Memory B cell (primary cell): Measurements from ENCODE around the gene SCYGR4.
"Not testable (repeated sequence)": the region's sequence is repeated elsewhere in the genome, so short reads cannot be mapped to it uniquely, and the experiment has no call there.

ENCODE experiments used
- ATAC-seq: fragments of 150-1000 bp; cut with Tn5 transposase; 2 replicates; pipeline ENCODE4 v1.10.0; 2021; ENCODE audit warnings: low read depth, mild to moderate bottlenecking, moderate library complexity
- DNase-seq, 2 donors: peaks; one replicate each; pipeline ENCODE4 v3.0.0; 2022; ENCODE audit warnings: low spot score in 2 of 2
- H3K27ac Mint-ChIP-seq: one replicate; pipeline ENCODE4 v1.8.0; 2022; ENCODE audit warnings: mild to moderate bottlenecking, moderate library complexity, mixed read lengths
- H3K27me3 Mint-ChIP-seq: one replicate; pipeline ENCODE4 v1.8.0; 2022; ENCODE audit warnings: mixed read lengths
- H3K36me3 Mint-ChIP-seq: one replicate; pipeline ENCODE4 v1.8.0; 2022; ENCODE audit warnings: mild to moderate bottlenecking, mixed read lengths
- H3K4me1 Mint-ChIP-seq: one replicate; pipeline ENCODE4 v1.8.0; 2022; ENCODE audit warnings: mixed read lengths
- H3K4me3 Mint-ChIP-seq: one replicate; pipeline ENCODE4 v1.8.0; 2022; ENCODE audit warnings: mild to moderate bottlenecking, moderate library complexity, mixed read lengths
- H3K9me3 Mint-ChIP-seq: one replicate; pipeline ENCODE4 v1.8.0; 2022; ENCODE audit warnings: mixed read lengths

Gene SCYGR4, protein sequence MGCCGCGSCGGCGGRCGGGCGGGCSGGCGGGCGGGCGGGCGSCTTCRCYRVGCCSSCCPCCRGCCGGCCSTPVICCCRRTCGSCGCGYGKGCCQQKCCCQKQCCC

DNA sequence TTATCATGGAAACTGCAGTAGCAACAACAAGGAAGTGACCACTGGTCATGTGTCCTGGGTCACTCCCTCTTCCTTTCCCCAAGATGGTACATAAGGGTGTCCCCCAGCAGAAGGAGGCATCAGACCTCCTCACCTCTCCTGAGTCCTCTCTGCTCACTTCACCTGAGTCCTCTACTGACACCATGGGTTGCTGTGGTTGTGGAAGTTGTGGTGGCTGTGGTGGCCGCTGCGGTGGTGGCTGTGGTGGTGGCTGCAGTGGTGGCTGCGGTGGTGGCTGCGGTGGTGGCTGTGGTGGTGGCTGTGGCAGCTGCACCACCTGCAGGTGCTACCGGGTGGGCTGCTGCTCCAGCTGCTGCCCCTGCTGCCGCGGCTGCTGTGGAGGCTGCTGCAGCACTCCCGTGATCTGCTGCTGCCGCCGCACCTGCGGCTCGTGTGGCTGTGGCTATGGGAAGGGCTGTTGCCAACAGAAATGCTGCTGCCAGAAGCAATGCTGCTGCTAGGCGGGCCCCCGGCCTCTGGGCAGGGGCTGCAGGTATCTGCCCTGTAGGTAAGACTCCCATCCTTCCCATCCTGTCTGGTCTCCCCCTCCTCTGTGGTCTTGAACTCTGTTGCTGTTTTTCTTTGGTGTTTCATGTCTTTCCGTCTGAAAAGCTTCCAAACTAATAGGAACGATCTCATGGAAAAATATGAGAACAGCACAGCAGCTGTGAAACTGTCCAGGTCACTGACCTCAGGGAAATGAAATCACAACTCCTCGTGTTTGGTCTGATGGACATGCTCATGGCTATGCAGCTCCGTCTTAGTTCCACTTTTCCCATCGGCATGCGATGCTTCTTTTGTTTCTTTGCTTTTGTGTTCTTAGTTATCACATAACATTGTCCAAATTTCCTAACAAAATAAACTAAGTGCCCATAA is at the start of gene SCYGR4:
TSS of gene SCYGR4 (plus strand) at position 183 of the 915 bp plus-strand sequence. CDS start at position 183, 0 bp downstream.
- H3K9me3 Mint-ChIP-seq: no peaks in the 10 kb centered on the region
- ATAC-seq (no peak), DNase-seq (no peak)
- no peaks in the 10 kb centered on the region for H3K36me3 Mint-ChIP-seq
- H3K27me3 Mint-ChIP-seq: peaks cover 24% of the 10 kb centered on the region
- H3K4me1 Mint-ChIP-seq: no peaks in the 10 kb centered on the region
- no peak within 1 kb of the TSS for H3K4me3 Mint-ChIP-seq
- H3K27ac Mint-ChIP-seq: no peak within 1 kb of the TSS

DNA sequence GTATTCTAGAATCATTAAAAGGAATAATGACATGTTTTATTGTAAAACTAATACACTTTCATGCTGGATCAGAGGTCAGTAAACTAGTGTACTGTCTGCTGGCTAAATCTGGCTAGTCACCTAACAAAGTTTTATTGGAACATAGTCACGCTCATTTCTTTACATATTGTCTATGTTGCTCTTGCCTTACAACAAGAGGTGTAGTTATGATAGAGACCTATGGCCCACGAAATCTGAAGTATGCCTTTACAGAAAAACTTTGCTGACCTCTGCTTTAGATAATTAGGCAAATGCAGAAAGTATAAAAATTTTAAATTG is 48.5 kb upstream of the SCYGR4 start:
- no peaks in the 10 kb centered on the region for H3K27me3 Mint-ChIP-seq
- no peaks in the 10 kb centered on the region for H3K36me3 Mint-ChIP-seq

DNA sequence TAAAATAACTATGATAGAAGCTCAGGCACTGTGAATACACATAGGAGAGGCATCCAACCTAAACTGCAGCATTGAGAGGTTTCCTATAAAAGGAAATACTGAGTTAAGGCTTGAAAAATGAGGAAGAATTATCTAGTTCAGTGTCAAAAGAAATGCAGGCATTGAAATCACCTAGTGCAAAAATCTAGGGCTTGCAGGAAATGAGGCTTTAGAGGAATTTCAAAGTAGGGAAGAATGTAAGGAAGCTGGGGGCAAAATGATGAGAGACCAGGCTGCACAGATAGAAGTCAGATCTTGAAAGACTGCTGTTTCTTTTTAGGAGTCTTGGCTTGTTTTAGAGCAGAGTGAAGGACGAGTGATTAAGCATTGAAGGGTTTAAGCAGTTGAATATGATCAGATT is 46.7 kb upstream of the SCYGR4 start:
- Mint-ChIP-seq H3K36me3 (no peaks in the 10 kb centered on the region), H3K9me3 (no peaks in the 10 kb centered on the region), H3K4me3 (no peak overlapping the region), H3K4me1 (peaks cover 6% of the 10 kb centered on the region), H3K27ac (peak overlapping the region; percentile 0), H3K27me3 (no peaks in the 10 kb centered on the region)
- DNase-seq: no peak
- ATAC-seq: no peak

More for the DNA sequence above, 48.5 kb upstream of the SCYGR4 start:
- Mint-ChIP-seq H3K4me3 (no peak overlapping the region), H3K9me3 (no peaks in the 10 kb centered on the region), H3K4me1 (peaks cover 6% of the 10 kb centered on the region), H3K27ac (no peak overlapping the region)
- no peak for DNase-seq
- ATAC-seq: no peak

DNA sequence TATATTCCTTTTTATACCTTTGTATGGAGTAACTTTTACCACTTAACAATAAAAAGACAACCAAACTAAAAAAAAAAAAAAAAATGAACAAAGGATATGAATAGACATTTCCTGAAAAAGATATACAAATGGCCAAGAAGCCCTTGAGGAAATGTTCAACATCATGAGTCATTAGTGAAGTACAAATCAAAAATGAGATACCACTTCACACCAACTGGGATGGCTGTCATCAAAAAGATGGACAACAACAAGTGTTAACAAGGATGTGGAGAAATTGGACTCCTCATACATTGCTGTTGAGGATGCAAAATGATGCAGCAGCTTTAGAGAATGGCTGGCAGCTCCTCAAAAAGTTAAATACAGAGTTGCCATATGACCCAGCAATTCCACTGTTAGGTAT is 41.2 kb upstream of the SCYGR4 start:
- Mint-ChIP-seq H3K36me3 (no peaks in the 10 kb centered on the region), H3K27me3 (peaks cover 6% of the 10 kb centered on the region), H3K4me3 (no peak overlapping the region), H3K4me1 (no peaks in the 10 kb centered on the region), H3K9me3 (no peaks in the 10 kb centered on the region), H3K27ac (no peak overlapping the region)
- ATAC-seq: no peak
- no peak for DNase-seq

DNA sequence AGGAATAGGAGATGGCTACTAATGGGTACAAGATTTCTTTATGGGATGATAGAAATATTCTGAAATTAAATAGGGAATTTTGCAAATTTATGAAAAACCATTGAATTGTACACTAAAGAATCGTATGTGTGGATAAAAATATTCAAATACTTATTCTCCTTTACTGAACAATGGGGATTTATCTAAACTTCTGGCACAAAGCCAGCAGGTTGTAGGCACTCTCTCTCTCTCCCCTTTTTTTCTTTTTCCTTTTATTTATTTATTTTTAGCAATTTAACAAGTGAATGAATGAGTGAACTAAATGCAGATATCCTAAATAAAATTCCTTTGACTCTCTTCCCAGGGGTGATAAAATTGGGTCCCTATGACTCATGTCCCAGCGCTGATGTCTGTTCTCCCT is 40.5 kb upstream of the SCYGR4 start:
- no peak for DNase-seq
- H3K36me3 Mint-ChIP-seq: no peaks in the 10 kb centered on the region
- no peak overlapping the region for H3K27ac Mint-ChIP-seq
- H3K4me3 Mint-ChIP-seq: no peak overlapping the region
- peaks cover 9% of the 10 kb centered on the region for H3K27me3 Mint-ChIP-seq
- ATAC-seq: no peak
- H3K9me3 Mint-ChIP-seq: peaks cover 2% of the 10 kb centered on the region
- no peaks in the 10 kb centered on the region for H3K4me1 Mint-ChIP-seq

DNA sequence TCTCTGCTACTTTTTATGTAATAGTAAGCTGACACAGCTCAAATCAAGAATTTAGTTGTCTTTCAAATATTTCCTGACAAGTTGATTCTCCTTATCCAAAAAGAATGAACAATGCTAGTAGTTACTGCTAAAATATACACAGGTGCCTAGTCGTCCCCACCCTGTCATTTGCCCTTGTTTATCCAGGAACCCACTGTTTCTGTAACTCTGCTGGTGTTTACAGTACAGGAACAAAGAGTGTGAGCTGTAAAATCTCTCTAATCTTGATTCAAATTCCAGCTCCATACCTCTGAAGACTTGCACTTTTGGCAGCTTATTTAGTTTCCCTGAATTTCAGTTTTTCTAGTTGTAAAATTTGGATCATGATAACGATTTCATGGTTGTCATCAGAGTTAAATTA is 39.7 kb upstream of the SCYGR4 start:
- no peaks in the 10 kb centered on the region for H3K4me1 Mint-ChIP-seq
- peaks cover 11% of the 10 kb centered on the region for H3K27me3 Mint-ChIP-seq
- H3K4me3 Mint-ChIP-seq: no peak overlapping the region

DNA sequence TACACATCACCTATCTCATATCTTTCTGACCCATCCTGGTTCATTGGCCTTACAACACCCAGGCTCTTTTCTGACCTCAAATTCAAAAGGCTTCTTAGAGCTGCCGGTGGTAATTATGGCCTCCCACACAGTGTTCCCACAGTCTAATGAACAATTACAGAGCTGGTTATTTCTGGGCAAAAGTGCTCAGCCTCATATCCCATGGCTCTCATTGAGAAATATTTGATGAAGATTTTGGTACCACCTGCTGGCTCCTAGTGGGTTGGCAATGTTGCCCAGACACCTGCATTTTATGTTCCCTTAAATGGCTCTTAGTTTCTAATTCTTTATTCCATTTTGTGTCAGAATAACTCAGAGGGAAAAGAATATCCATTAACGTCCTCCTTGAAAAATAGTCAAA is 38.7 kb upstream of the SCYGR4 start:
- DNase-seq (no peak), ATAC-seq (no peak)
- Mint-ChIP-seq H3K36me3 (peaks cover 6% of the 10 kb centered on the region), H3K9me3 (peaks cover 9% of the 10 kb centered on the region), H3K4me3 (no peak overlapping the region), H3K4me1 (no peaks in the 10 kb centered on the region), H3K27ac (no peak overlapping the region), H3K27me3 (peaks cover 14% of the 10 kb centered on the region)

More for the DNA sequence above, 39.7 kb upstream of the SCYGR4 start:
- no peak overlapping the region for H3K27ac Mint-ChIP-seq
- DNase-seq (no peak), ATAC-seq (no peak)
- H3K9me3 Mint-ChIP-seq: peaks cover 7% of the 10 kb centered on the region
- H3K36me3 Mint-ChIP-seq: peaks cover 2% of the 10 kb centered on the region

DNA sequence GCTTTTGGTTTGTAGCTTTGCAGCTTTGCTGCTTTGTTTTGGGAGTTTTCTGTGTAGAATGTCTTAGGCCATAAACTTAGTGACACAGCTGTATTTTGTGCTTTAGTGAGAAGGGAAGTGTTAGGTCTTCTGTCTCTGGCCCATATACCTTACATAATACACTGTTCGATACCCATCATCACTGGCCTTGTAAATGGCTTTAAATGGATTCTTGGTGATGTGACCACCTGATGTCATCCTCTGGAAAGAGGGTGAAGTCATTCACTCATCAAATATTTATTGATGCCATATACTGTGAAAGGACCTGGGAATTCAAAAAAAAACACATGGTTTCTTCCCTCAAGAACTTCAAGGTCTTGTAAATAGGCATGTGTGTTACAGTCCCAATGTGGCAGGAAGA is 37.5 kb upstream of the SCYGR4 start:
- no peak for DNase-seq
- no peaks in the 10 kb centered on the region for H3K4me1 Mint-ChIP-seq
- no peak overlapping the region for H3K4me3 Mint-ChIP-seq
- H3K36me3 Mint-ChIP-seq: peaks cover 6% of the 10 kb centered on the region
- H3K27ac Mint-ChIP-seq: no peak overlapping the region
- peaks cover 9% of the 10 kb centered on the region for H3K9me3 Mint-ChIP-seq
- H3K27me3 Mint-ChIP-seq: peaks cover 14% of the 10 kb centered on the region
- no peak for ATAC-seq

DNA sequence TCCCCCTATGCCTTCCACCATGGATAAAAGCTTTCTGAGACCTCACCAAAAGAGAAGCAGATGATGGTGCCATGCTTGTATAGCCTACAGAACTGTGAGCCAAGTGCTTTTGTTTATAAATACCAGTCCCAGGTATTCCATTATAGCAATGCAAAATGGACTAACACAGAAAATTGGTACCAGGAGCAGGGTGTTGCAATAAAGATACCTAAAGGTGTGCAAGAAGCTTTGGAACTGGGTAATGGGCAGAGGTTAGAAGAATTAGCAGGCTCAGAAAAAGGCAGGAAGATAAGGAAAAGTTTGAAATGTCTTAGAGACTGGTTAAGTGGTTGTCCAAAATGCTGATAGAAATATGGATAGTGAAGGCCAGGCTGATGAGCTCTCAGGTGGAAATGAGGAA is 34.9 kb upstream of the SCYGR4 start:
- H3K4me1 Mint-ChIP-seq: no peaks in the 10 kb centered on the region
- DNase-seq: no peak
- H3K27me3 Mint-ChIP-seq: peaks cover 11% of the 10 kb centered on the region
- H3K27ac Mint-ChIP-seq: no peak overlapping the region
- peaks cover 9% of the 10 kb centered on the region for H3K9me3 Mint-ChIP-seq
- H3K36me3 Mint-ChIP-seq: peaks cover 6% of the 10 kb centered on the region
- H3K4me3 Mint-ChIP-seq: no peak overlapping the region
- ATAC-seq: no peak

DNA sequence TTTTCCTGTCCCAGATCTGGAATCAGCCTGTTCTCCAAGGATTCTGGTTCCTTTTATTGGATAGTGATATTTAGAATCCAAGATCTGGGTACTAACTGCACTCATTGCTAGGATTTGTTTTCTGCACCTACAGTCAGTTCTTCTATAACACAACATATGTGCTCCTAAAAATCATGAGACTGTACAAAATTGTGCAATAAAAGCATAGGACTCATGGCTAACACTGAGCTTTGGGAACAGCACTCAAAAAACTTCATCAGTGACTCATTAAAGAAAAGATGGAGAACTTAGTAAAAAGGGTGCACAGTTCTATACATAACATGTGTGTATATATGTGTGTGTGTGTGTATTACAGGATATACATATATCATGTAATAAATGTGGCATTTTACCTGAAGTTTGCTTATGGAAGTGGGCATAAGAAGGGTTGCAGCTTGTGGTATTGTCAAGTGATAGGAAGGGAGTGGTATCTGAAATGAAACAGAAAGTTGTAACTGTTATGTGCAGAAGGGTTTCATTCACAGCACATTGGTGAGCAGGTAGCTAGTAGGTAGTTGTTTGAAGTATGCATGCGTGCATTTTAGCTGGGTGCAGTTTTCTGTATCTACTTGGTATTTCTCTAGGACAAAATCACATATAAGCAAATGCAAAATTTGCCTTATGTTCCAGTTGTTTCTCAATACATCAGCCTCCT is 24.5 kb upstream of the SCYGR4 start:
- Mint-ChIP-seq H3K4me3 (no peak overlapping the region), H3K36me3 (no peaks in the 10 kb centered on the region), H3K27me3 (peaks cover 17% of the 10 kb centered on the region), H3K9me3 (no peaks in the 10 kb centered on the region), H3K27ac (no peak overlapping the region), H3K4me1 (peaks cover 2% of the 10 kb centered on the region)
- ATAC-seq (no peak), DNase-seq (no peak)

DNA sequence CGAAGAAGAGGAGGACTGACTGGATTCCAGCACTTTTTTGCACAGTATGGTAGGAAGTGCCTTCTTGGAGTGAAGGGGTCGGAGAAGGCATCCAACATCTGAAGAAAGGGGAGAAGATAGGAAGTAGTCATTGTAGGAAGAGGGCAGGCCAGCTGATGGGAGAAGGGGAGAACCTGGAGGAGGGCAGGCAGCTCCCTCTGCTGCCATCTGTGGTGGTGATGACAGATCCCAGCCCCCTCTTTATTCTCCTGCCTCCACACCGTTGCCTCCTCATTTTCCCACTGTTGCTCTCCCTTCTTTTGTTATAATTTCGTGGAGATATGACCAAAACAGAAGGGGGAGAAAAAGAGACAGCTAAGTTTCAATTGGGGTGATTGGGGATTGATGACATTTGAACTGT is 21.5 kb upstream of the SCYGR4 start:
- no peaks in the 10 kb centered on the region for H3K9me3 Mint-ChIP-seq
- peaks cover 2% of the 10 kb centered on the region for H3K4me1 Mint-ChIP-seq
- ATAC-seq: no peak
- H3K36me3 Mint-ChIP-seq: no peaks in the 10 kb centered on the region
- H3K27me3 Mint-ChIP-seq: peaks cover 21% of the 10 kb centered on the region
- H3K27ac Mint-ChIP-seq: no peak overlapping the region
- no peak for DNase-seq
- no peak overlapping the region for H3K4me3 Mint-ChIP-seq

DNA sequence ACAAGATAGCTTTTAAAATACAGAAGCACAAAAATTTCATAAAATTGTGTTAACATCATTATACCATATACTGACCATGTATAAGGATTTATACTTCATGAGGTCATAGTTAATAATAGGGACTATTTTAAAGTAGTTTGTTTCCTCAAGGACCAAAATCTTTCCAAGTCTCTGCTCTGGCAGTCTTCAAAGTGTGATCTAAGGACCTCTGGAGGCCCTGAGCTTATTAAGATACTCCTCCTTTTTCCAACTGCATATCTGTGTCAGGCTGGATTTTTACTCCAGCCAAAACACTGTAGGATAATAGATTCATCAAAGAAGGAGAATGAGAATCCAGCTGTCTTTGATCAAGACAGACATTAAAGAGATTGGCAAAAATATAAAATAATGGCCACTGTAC is 20.3 kb upstream of the SCYGR4 start:
- DNase-seq (no peak), ATAC-seq (no peak)
- H3K27me3 Mint-ChIP-seq: peaks cover 23% of the 10 kb centered on the region
- H3K9me3 Mint-ChIP-seq: no peaks in the 10 kb centered on the region
- H3K27ac Mint-ChIP-seq: no peak overlapping the region
- peaks cover 2% of the 10 kb centered on the region for H3K4me1 Mint-ChIP-seq
- no peak overlapping the region for H3K4me3 Mint-ChIP-seq
- no peaks in the 10 kb centered on the region for H3K36me3 Mint-ChIP-seq

DNA sequence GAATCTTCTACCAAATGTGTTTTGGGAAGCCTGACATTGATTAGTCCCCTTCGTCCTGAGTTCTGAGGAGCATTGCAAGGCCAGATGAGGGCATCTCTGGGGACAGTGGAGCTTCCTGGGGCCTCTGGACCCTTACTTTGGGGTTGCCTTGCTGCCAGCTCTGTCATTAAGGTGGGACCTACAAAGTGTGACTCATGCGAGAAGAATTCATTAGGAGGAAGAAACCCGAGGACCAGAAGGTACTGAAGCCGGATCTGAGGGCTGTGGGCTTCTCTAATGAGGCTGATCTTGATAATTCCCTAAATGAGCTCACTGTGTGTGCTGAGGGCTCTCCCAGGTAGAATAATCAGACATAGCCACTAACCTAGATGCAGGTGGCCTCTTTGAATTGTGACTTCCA is 19.3 kb upstream of the SCYGR4 start:
- H3K27ac Mint-ChIP-seq: no peak overlapping the region
- no peak for DNase-seq
- H3K4me3 Mint-ChIP-seq: no peak overlapping the region
- no peaks in the 10 kb centered on the region for H3K36me3 Mint-ChIP-seq
- H3K27me3 Mint-ChIP-seq: peaks cover 26% of the 10 kb centered on the region
- no peaks in the 10 kb centered on the region for H3K9me3 Mint-ChIP-seq
- ATAC-seq: no peak
- peaks cover under 1% of the 10 kb centered on the region for H3K4me1 Mint-ChIP-seq

DNA sequence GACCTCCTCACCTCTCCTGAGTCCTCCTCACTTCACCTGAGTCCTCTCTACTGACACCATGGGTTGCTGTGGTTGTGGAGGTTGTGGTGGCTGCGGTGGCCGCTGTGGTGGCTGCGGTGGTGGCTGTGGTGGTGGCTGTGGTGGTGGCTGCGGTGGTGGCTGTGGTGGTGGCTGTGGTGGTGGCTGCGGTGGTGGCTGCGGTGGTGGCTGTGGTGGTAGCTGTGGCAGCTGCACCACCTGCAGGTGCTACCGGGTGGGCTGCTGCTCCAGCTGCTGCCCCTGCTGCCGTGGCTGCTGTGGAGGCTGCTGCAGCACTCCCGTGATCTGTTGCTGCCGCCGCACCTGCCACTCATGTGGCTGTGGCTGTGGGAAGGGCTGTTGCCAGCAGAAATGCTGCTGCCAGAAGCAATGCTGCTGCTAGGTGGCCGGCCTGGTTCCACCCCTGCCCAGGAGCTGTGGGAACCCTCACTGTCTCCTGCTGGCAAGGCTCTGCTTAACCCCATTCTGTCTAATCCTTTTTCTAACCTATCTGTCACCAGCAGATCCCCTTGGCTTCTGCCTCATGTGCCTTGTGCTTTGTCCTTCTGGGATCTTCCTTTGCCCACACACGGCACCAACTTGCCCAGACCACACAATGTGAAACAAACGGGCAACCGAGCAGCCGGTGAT is 18.3 kb upstream of the SCYGR4 start, which contains the start of gene SCYGR2:
TSS of gene SCYGR2 (plus strand) at position 59 of the 669 bp plus-strand sequence. CDS start at position 59, 0 bp downstream.
- not testable (repeated sequence) for H3K4me1 Mint-ChIP-seq, H3K36me3 Mint-ChIP-seq, H3K27ac Mint-ChIP-seq, ATAC-seq, H3K4me3 Mint-ChIP-seq, DNase-seq, H3K9me3 Mint-ChIP-seq
- H3K27me3 Mint-ChIP-seq: peaks cover 26% of the 10 kb centered on the region
